NCI-H187 (cell line): Measurements from ENCODE around the gene EXOSC2.

Experiments
- DNase-seq, 2 experiments: peaks; one replicate each; lab custom pipeline; 2025; lab: John Stamatoyannopoulos, UW

Gene EXOSC2

GRCh38 chr9:130693426-130694191 is at the start of gene EXOSC2:
EXOSC2 (plus strand) TSS chr9:130693780; CDS start chr9:130693792, 12 bp downstream.
- peak; percentile 73 to 79 for DNase-seq

- no peak for DNase-seq
These were observed 42.4 kb upstream of the EXOSC2 start for GRCh38 chr9:130651221-130651620.

GRCh38 chr9:130651752-130652151 is 41.8 kb upstream of the EXOSC2 start:
- no peak for DNase-seq

- DNase-seq, result no peak
These were observed 38.7 kb upstream of the EXOSC2 start for GRCh38 chr9:130654879-130655278.

- DNase-seq, result no peak
These were observed 34.5 kb upstream of the EXOSC2 start for GRCh38 chr9:130658893-130659698.

GRCh38 chr9:130659699-130660248 is 33.8 kb upstream of the EXOSC2 start:
- no peak for DNase-seq

- no peak for DNase-seq
These were observed 33.3 kb upstream of the EXOSC2 start for GRCh38 chr9:130660326-130660682.

GRCh38 chr9:130660683-130661450 is 32.7 kb upstream of the EXOSC2 start:
- DNase-seq, result no peak

GRCh38 chr9:130661451-130662098 is 32.0 kb upstream of the EXOSC2 start:
- DNase-seq, result no peak

GRCh38 chr9:130662099-130662969 is 31.2 kb upstream of the EXOSC2 start:
- DNase-seq, result no peak

- no peak for DNase-seq
These were observed 30.7 kb upstream of the EXOSC2 start for GRCh38 chr9:130662970-130663257.

- DNase-seq, result no peak
These were observed 30.2 kb upstream of the EXOSC2 start for GRCh38 chr9:130663258-130663976.

GRCh38 chr9:130663977-130664250 is 29.7 kb upstream of the EXOSC2 start:
- DNase-seq, result no peak

- DNase-seq, result no peak
These were observed 29.1 kb upstream of the EXOSC2 start, which contains the start of gene PRDM12 for GRCh38 chr9:130664251-130665028. PRDM12 (plus strand) TSS chr9:130664594; CDS start chr9:130664654, 60 bp downstream.

GRCh38 chr9:130665029-130665430 is 28.6 kb upstream of the EXOSC2 start:
- no peak for DNase-seq

- no peak for DNase-seq
These were observed 27.9 kb upstream of the EXOSC2 start for GRCh38 chr9:130665431-130666392.

GRCh38 chr9:130666393-130667119 is 27.0 kb upstream of the EXOSC2 start:
- no peak for DNase-seq

GRCh38 chr9:130667120-130667435 is 26.5 kb upstream of the EXOSC2 start:
- DNase-seq, result no peak
